ENCODE measurements around the gene FGD6.

GRCh38 chr12:95229636-95230035, 12.4 kb upstream of the FGD6 start:
- TF ChIP-seq CTCF (conservative IDR thresholded peaks at IDR 0.05; ENCODE audit: low read length) (no peak), EZH2phosphoT487 (IDR thresholded peaks at IDR 0.05; ENCODE audit: borderline replicate concordance, low read depth, low read length) (no peak)
